ENCODE results near the gene TSPY2. TPM values are rescaled to one million over a fixed set of nuclear protein-coding genes. Genes with fewer than 3 reads are reported as not detected.
"Not testable (repeated sequence)": the region's sequence is repeated elsewhere in the genome, so short reads cannot be mapped to it uniquely, and the experiment has no call there.

TSPY2 gene
- total RNA-seq (2021) = not detected in 3 replicates
- Bru-seq, nascent RNA = not detected
- long read RNA-seq, experiment 1 = 0 reads
- long read RNA-seq, experiment 2 = 0 reads
- long read RNA-seq, experiment 3 = 0 reads

GRCh38 chrY:6245923-6246322, at the start of gene TSPY2:
Gene TSPY2 (plus strand): TSS chrY:6246223. CDS start chrY:6246269, 46 bp downstream.
- H3K27ac Mint-ChIP-seq; H3K27me3 Mint-ChIP-seq (ENCODE audit: low read depth); DNase-seq (ENCODE audit: low spot score); ATAC-seq; CTCF ChIA-PET; POLR2A ChIA-PET; H3K4me1 Mint-ChIP-seq; H3K36me3 Mint-ChIP-seq; H3K9me3 Mint-ChIP-seq; H3K4me3 Mint-ChIP-seq: not testable (repeated sequence)

GRCh38 chrY:6209565-6209964, 36.5 kb upstream of the TSPY2 start:
- DNase-seq (ENCODE audit: low spot score); POLR2A ChIA-PET; H3K4me3 Mint-ChIP-seq; H3K27me3 Mint-ChIP-seq (ENCODE audit: low read depth); CTCF ChIA-PET: not testable (repeated sequence)
- peaks cover 15% of the 10 kb centered on the region for H3K4me1 Mint-ChIP-seq
- peak; percentile 72 for ATAC-seq
- H3K9me3 Mint-ChIP-seq = peaks cover 10% of the 10 kb centered on the region
- H3K27ac Mint-ChIP-seq = peak overlapping the region; percentile 90; the same call in 1 of the 2 replicates
- H3K36me3 Mint-ChIP-seq = peaks cover 21% of the 10 kb centered on the region

GRCh38 chrY:6217045-6217444, 29.0 kb upstream of the TSPY2 start:
- ATAC-seq = peak; percentile 65
- Mint-ChIP-seq H3K4me3 (peak overlapping the region; percentile 27; the same call in 1 of the 2 replicates), H3K36me3 (peaks cover 18% of the 10 kb centered on the region), H3K4me1 (peaks cover 38% of the 10 kb centered on the region), H3K9me3 (peaks cover 10% of the 10 kb centered on the region), H3K27ac (peak overlapping the region; percentile 96)
- H3K27me3 Mint-ChIP-seq (ENCODE audit: low read depth); CTCF ChIA-PET; DNase-seq (ENCODE audit: low spot score); POLR2A ChIA-PET: not testable (repeated sequence)

GRCh38 chrY:6269839-6270238, 23.8 kb downstream of the TSPY2 start:
- ATAC-seq; H3K9me3 Mint-ChIP-seq; H3K4me1 Mint-ChIP-seq; POLR2A ChIA-PET; H3K27ac Mint-ChIP-seq; H3K36me3 Mint-ChIP-seq; H3K27me3 Mint-ChIP-seq (ENCODE audit: low read depth); DNase-seq (ENCODE audit: low spot score); CTCF ChIA-PET; H3K4me3 Mint-ChIP-seq: not testable (repeated sequence)
